Adipocyte (in vitro differentiated cells): ENCODE results near the gene CBS.

Experiments used
- DNase-seq: peaks from one replicate; pipeline ENCODE4 v3.0.0-alpha.2; 2015; ENCODE audit warnings: low read depth
- H3K27me3 ChIP-seq: replicated peaks from 2 replicates; pipeline ENCODE4 v1.7.0; 2013; ENCODE audit warnings: mild to moderate bottlenecking, low read length, moderate library complexity; ENCODE audit not compliant: control insufficient read depth, insufficient read depth
- H3K36me3 ChIP-seq: 2 replicates; pipeline ENCODE4 v1.7.0; 2013; ENCODE audit warnings: low read length, mild to moderate bottlenecking, moderate library complexity; ENCODE audit not compliant: control insufficient read depth, insufficient read depth, severe bottlenecking
- H3K4me1 ChIP-seq: 2 replicates; pipeline ENCODE4 v1.7.0; 2013; ENCODE audit warnings: mild to moderate bottlenecking, low read length, moderate library complexity; ENCODE audit not compliant: control insufficient read depth, insufficient read depth
- H3K4me3 ChIP-seq: 2 replicates; pipeline ENCODE4 v1.7.0; 2013; ENCODE audit warnings: mild to moderate bottlenecking, low read length, moderate library complexity
- H3K9ac ChIP-seq: 2 replicates; pipeline ENCODE4 v1.7.0; 2013; ENCODE audit warnings: mild to moderate bottlenecking, low read length, moderate library complexity
- H3K9me3 ChIP-seq: 2 replicates; pipeline ENCODE4 v1.7.0; 2013; ENCODE audit warnings: mild to moderate bottlenecking, low read length, moderate library complexity; ENCODE audit not compliant: control insufficient read depth

The CBS gene

DNA sequence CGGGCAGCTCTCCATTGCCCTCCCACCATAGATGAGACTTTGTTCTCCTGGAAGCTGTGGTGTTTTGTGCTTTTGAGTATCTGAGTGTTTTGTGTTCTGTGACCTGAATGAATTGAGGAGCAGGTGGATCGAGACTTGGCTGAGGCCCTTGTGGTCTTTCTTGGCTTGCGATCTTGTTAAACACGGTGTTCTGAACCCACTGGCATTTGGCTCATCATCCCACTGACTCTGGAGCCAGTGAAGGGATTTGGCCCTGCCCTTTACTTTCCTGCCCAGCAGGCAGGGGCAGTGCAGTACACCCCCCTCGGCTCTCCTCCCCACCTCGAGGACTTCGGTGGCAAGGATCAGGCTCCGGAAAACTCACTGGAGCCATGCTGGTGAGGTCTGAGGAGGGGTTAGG is 70.7 kb downstream of the CBS start:
- Histone ChIP-seq H3K4me3 (no peak overlapping the region), H3K36me3 (peaks cover 21% of the 10 kb centered on the region), H3K9me3 (no peaks in the 10 kb centered on the region), H3K4me1 (no peaks in the 10 kb centered on the region), H3K27me3 (no peaks in the 10 kb centered on the region), H3K9ac (no peak overlapping the region)
- no peak for DNase-seq
